HepG2 (cell line): Measurements from ENCODE around the gene FRMPD3.
"Not testable (repeated sequence)": the region's sequence is repeated elsewhere in the genome, so short reads cannot be mapped to it uniquely, and the experiment has no call there.

Experiments
- GLMP ChIP-seq: sonication (generic); formaldehyde crosslinking; IDR thresholded peaks from 2 replicates; pipeline ENCODE4 v1.9.0; 2021; ENCODE audit warnings: missing genetic modification reagents, mild to moderate bottlenecking, borderline replicate concordance
- MYNN ChIP-seq: sonication (generic); formaldehyde crosslinking; IDR thresholded peaks from 2 replicates; pipeline ENCODE4 v1.4.0; 2020; ENCODE audit warnings: mild to moderate bottlenecking, low read depth, missing genetic modification reagents
- NFATC3 ChIP-seq: sonication (generic); formaldehyde crosslinking; IDR thresholded peaks from 2 replicates; pipeline ENCODE4 v1.5.1; 2020; ENCODE audit warnings: mild to moderate bottlenecking, missing genetic modification reagents
- NFIC ChIP-seq: IDR thresholded peaks from 2 replicates; pipeline ENCODE4 v1.6.1; 2012; ENCODE audit warnings: mild to moderate bottlenecking, low read length, inconsistent platforms
- POLR2AphosphoS5 ChIP-seq: IDR thresholded peaks from 2 replicates; pipeline ENCODE4 v1.6.1; 2012; ENCODE audit warnings: low read depth, low read length
- ZNF441 ChIP-seq: sonication (generic); formaldehyde crosslinking; IDR thresholded peaks from 2 replicates; pipeline ENCODE4 v1.7.0; 2021; ENCODE audit warnings: missing genetic modification reagents, borderline replicate concordance

DNA sequence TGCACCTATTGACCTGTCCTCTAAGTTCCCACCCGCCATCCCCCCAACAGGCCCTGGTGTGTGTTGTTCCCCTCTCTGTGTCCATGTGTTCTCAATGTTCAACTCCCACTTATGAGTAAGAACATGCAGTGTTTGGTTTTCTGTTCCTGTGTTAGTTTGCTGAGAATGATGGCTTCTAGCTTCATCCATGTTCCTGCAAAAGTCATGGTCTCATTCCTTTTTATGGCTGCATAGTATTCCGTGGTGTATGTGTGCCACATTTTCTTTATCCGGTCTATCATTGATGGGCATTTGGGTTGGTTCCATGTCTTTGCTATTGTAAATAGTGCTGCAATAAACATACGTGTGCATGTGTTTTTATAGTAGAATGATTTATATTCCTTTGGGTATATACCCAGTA is 22.0 kb downstream of the FRMPD3 start:
- TF ChIP-seq GLMP (CRISPR knock-in tag); NFATC3; NFIC; POLR2AphosphoS5; MYNN (CRISPR knock-in tag); ZNF441 (CRISPR knock-in tag): not testable (repeated sequence)
